ENCODE results near the gene RTN3.
A peak's percentile ranks its signal among the peaks of the same experiment; 100 is the strongest.

The RTN3 gene

DNA sequence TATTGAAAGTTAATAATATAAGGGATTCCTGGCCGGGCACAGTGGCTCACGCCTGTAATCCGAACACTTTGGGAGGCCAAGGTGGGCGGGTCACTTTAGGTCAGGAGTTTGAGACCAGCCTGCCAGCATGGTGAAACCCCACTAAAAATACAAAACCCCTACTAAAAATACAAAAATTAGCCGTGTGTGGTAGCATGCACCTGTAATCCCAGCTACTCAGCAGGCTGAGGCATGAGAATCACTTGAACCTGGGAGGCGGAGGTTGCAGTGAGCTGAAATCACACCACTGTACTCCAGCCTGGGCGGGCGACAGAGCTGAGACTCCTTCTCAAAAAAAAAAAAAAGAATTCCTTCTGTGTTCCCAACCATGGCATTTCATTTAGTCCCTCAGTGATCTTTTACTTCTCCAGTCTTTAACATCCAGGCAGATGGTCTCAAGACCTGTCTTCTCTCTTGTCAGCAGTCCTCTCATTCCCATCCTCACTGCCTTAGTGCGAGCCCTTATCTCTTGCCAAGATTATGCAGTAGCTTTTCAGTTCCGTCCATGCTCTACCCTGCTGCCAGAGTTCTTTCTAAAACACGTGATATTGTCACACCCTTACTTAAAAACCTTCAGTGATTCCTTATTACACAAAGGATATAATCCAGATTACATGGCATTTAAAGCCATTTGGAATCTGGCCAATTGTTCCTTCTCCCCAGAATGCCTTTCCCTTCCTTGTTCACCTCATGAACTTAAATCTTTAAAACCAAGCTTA, 17.9 kb downstream of the RTN3 start:
- TF ChIP-seq, protein P1, sequence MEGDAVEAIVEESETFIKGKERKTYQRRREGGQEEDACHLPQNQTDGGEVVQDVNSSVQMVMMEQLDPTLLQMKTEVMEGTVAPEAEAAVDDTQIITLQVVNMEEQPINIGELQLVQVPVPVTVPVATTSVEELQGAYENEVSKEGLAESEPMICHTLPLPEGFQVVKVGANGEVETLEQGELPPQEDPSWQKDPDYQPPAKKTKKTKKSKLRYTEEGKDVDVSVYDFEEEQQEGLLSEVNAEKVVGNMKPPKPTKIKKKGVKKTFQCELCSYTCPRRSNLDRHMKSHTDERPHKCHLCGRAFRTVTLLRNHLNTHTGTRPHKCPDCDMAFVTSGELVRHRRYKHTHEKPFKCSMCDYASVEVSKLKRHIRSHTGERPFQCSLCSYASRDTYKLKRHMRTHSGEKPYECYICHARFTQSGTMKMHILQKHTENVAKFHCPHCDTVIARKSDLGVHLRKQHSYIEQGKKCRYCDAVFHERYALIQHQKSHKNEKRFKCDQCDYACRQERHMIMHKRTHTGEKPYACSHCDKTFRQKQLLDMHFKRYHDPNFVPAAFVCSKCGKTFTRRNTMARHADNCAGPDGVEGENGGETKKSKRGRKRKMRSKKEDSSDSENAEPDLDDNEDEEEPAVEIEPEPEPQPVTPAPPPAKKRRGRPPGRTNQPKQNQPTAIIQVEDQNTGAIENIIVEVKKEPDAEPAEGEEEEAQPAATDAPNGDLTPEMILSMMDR (IDR thresholded peaks at IDR 0.05; ENCODE audit: low read depth, low read length, missing control alignments) = no peak
- no peak for DNase-seq (ENCODE audit: extremely low read depth, low read depth)

DNA sequence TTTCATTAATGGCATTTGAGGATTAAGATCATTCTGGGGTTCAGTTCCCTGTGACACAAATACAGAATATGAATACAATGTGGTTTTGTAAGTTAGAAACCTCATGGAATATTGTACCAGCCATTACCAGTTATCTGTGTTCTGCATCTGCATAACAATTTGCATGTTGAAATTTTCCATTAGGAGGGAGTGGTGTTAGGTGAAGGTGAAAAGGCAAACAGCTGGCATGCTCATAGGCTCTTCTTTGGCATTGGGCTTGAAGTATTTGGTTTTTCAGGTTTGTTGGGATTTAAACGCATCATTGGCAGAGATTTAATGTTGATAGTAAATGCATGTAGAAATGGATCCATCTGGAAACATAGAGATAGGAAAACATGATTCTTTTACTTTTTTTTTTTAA, 18.6 kb downstream of the RTN3 start:
- no peak overlapping the region for H3K4me3 ChIP-seq (replicated peaks; ENCODE audit: low read depth, low read length)
- TF ChIP-seq, protein P1 (IDR thresholded peaks at IDR 0.05; ENCODE audit: low read depth, low read length, missing control alignments) = no peak
- no peak for DNase-seq (ENCODE audit: extremely low read depth, low read depth)

More for the DNA sequence above, 17.9 kb downstream of the RTN3 start:
- no peak overlapping the region for H3K4me3 ChIP-seq (replicated peaks; ENCODE audit: low read depth, low read length)

DNA sequence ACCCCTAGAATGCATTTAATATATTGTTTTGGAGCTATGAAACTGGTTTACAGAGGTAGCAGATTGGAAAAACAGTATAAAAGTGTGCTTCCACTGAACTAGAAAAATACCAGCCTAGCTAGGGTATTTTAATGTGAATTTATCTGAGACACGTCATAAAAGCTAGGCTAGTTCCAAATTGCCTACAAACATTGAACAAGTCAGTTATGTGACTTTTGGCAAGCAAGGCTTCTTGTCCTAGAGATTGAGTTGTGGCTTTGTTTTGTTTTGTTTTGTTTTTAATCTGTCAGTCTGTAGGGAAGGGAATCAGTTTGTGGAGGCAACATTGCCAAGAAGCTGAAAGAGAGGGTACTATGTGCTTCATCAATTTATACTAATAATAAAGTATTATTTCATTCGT, 24.2 kb downstream of the RTN3 start:
- TF ChIP-seq, protein P1 (IDR thresholded peaks at IDR 0.05; ENCODE audit: low read depth, low read length, missing control alignments) = no peak
- DNase-seq (ENCODE audit: extremely low read depth, low read depth) = no peak
- H3K4me3 ChIP-seq (replicated peaks; ENCODE audit: low read depth, low read length) = no peak overlapping the region

DNA sequence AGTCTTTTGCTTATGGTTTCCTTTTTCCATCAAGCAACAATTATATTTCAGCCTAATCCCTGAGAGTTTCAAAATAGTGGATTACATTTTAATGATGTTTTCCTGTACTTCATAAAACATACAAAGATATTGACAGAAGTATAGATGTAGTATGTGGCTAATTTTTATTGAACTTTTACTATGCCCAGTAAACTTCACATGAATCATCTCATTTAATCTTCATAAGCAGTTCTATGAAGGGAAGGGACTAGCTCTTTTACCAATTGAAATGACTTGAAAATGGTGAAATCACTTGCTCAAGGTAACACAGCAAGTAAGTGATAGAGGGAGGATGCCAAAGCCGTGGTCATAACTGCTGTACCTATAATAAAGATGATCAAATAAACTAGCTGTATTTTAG, 27.5 kb downstream of the RTN3 start:
- TF ChIP-seq, protein P1 (IDR thresholded peaks at IDR 0.05; ENCODE audit: low read depth, low read length, missing control alignments) = no peak
- H3K4me3 ChIP-seq (replicated peaks; ENCODE audit: low read depth, low read length) = no peak overlapping the region
- DNase-seq (ENCODE audit: extremely low read depth, low read depth) = no peak

DNA sequence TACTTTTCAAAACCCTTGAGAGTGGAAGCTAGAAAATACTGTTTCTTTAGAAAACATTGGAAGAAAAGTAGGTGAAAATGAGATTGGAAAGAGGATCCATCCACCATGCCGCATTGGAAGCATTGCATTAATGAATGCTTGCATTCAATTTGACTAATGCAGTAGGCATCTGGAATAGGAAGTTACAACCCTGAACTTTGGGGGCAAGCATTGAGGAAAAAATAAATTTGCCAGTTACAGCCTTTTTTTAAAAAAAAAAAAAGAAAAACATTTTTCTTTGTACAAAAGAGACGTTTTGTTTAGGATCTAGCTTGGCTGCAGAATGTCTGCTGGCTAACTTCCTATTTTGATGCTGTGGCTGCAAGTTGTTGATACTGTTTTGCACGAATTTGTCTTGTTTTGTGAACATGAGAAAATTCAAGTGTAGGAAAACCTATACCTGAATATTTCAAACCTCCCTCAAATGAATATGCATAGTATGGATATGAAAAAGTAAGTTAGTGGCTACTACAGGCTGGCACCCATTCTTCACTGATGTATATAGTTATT, 28.1 kb downstream of the RTN3 start:
- DNase-seq (ENCODE audit: extremely low read depth, low read depth) = no peak
- no peak overlapping the region for H3K4me3 ChIP-seq (replicated peaks; ENCODE audit: low read depth, low read length)
- TF ChIP-seq, protein P1 (IDR thresholded peaks at IDR 0.05; ENCODE audit: low read depth, low read length, missing control alignments) = no peak

DNA sequence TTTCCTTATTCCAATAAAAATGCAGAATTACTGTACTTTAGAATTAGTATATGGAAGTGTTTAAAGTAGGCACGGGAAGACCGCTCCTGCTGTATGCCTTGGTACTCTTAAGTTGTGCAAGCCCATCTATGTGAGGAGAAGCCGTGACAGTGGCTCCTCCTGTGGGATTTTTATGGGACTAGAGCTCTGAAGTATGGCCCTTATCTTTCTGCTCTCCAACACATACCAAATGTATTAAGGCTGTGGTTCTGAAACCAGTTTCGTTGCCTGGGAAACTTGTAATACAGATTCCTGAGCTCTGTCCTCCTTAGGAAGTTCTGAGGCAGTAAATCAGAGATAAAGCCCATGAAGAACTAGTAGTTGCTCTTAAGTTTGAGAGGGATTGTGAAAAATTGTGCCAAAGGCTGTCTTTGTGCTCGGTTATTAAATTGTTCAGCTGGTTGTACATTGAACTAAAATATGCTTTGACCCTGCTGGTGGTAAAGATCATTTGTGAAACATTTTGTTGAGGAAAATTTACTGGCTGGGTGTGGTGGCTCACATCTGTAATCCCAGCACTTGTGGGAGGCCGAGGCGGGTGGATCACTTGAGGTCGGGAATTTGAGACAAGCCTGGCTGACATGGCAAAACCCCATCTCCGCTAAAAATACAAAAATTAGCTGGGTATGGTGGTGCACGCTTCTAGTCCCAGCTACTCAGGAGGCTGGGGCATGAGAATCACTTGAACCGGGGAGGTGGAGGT, 29.3 kb downstream of the RTN3 start:
- H3K4me3 ChIP-seq (replicated peaks; ENCODE audit: low read depth, low read length) = no peak overlapping the region
- TF ChIP-seq, protein P1 (IDR thresholded peaks at IDR 0.05; ENCODE audit: low read depth, low read length, missing control alignments) = no peak
- DNase-seq (ENCODE audit: extremely low read depth, low read depth) = peak; percentile 37

Measured in HFF-Myc (cell line).